HG02938 (cell line): ENCODE results near the gene PYCARD.

Experiments used
- ATAC-seq: cut with Tn5 transposase; IDR thresholded peaks from one replicate; pipeline ENCODE4 v1.9.1; 2021; ENCODE audit warnings: mild to moderate bottlenecking, moderate library complexity; ENCODE audit not compliant: unreplicated experiment

PYCARD gene

GRCh38 chr16:31167315-31167714 is 35.2 kb downstream of the PYCARD start:
- ATAC-seq = no peak

GRCh38 chr16:31157136-31157535 is 45.4 kb downstream of the PYCARD start:
- no peak for ATAC-seq
